MM.1S (cell line): Measurements from ENCODE around the gene AKR1B15.
"Not testable (repeated sequence)": the region's sequence is repeated elsewhere in the genome, so short reads cannot be mapped to it uniquely, and the experiment has no call there.

ENCODE experiments used
- DNase-seq: peaks from one replicate; pipeline ENCODE4 v3.0.0-alpha.2; 2015
- H2AFZ ChIP-seq: fragments of 300-600 bp; sonication (generic); 2 replicates; pipeline ENCODE4 v1.6.0; 2016; ENCODE audit warnings: antibody characterized with exemption, low read length
- H3F3A ChIP-seq: fragments of 300-600 bp; sonication (generic); 2 replicates; pipeline ENCODE4 v1.6.1; 2016; ENCODE audit warnings: mild to moderate bottlenecking, antibody characterized with exemption, low read length, moderate library complexity, mixed read lengths; ENCODE audit not compliant: insufficient read depth
- H3K27ac ChIP-seq: fragments of 300-600 bp; sonication (generic); 2 replicates; pipeline ENCODE4 v1.5.1; 2016; ENCODE audit warnings: mild to moderate bottlenecking, low read length
- H3K27me3 ChIP-seq: fragments of 300-600 bp; sonication (generic); replicated peaks from 2 replicates; pipeline ENCODE4 v1.6.0; 2016; ENCODE audit warnings: low read length; ENCODE audit not compliant: insufficient read depth
- H3K36me3 ChIP-seq: fragments of 300-600 bp; sonication (generic); replicated peaks from 2 replicates; pipeline ENCODE4 v1.6.1; 2016; ENCODE audit warnings: mild to moderate bottlenecking, low read length, mixed read lengths; ENCODE audit not compliant: insufficient read depth
- H3K4me1 ChIP-seq: fragments of 300-600 bp; sonication (generic); 2 replicates; pipeline ENCODE4 v1.6.1; 2016; ENCODE audit warnings: low read length, mixed read lengths
- H3K4me2 ChIP-seq: fragments of 300-600 bp; sonication (generic); 2 replicates; pipeline ENCODE4 v1.6.0; 2016; ENCODE audit warnings: low read depth, low read length
- H3K4me3 ChIP-seq: fragments of 300-600 bp; sonication (generic); 2 replicates; pipeline ENCODE4 v1.5.1; 2016; ENCODE audit warnings: low read length, mixed read lengths
- H3K79me2 ChIP-seq: fragments of 300-600 bp; sonication (generic); 2 replicates; pipeline ENCODE4 v1.6.1; 2016; ENCODE audit warnings: mixed run types, low read length, mixed read lengths
- H3K9ac ChIP-seq: fragments of 300-600 bp; sonication (generic); 2 replicates; pipeline ENCODE4 v1.6.1; 2016; ENCODE audit warnings: low read length, mixed read lengths
- H3K9me2 ChIP-seq: fragments of 300-600 bp; sonication (generic); replicated peaks from 2 replicates; pipeline ENCODE4 v1.6.1; 2016; ENCODE audit warnings: mild to moderate bottlenecking, low read length, mixed read lengths; ENCODE audit not compliant: insufficient read depth
- H3K9me3 ChIP-seq: fragments of 300-600 bp; sonication (generic); replicated peaks from 2 replicates; pipeline ENCODE4 v1.6.1; 2016; ENCODE audit warnings: mild to moderate bottlenecking, low read length, mixed read lengths; ENCODE audit not compliant: insufficient read depth
- H4K20me1 ChIP-seq: fragments of 300-600 bp; sonication (generic); 2 replicates; pipeline ENCODE4 v1.6.1; 2016; ENCODE audit warnings: mild to moderate bottlenecking, low read length, moderate library complexity, mixed read lengths; ENCODE audit not compliant: insufficient read depth
- CTCF ChIP-seq: fragments of 300-600 bp; sonication (generic); IDR thresholded peaks from 2 replicates; pipeline ENCODE4 v1.5.1; 2016; ENCODE audit warnings: antibody characterized with exemption, low read length, mixed read lengths
- EZH2 ChIP-seq: fragments of 300-600 bp; sonication (generic); optimal IDR thresholded peaks from 2 replicates; pipeline ENCODE3; 2017; ENCODE audit warnings: low read depth, mild to moderate bottlenecking, antibody characterized with exemption, low read length, mixed read lengths
- EZH2phosphoT487 ChIP-seq: fragments of 300-600 bp; sonication (generic); IDR thresholded peaks from 2 replicates; pipeline ENCODE4 v1.6.1; 2018; ENCODE audit warnings: antibody characterized with exemption, low read length

Gene AKR1B15

GRCh38 chr7:134534633-134535032, 14.3 kb upstream of the AKR1B15 start:
- Histone ChIP-seq H3K27me3 (no peaks in the 10 kb centered on the region), H3K79me2 (no peaks in the 10 kb centered on the region), H3K9me3 (no peaks in the 10 kb centered on the region), H3K9me2 (no peaks in the 10 kb centered on the region), H3K9ac (no peak overlapping the region), H3K4me3 (no peak overlapping the region), H3F3A (no peaks in the 10 kb centered on the region), H4K20me1 (no peaks in the 10 kb centered on the region), H3K36me3 (no peaks in the 10 kb centered on the region), H3K4me2 (no peak overlapping the region), H2AFZ (no peak overlapping the region), H3K4me1 (no peaks in the 10 kb centered on the region), H3K27ac (no peak overlapping the region)
- TF ChIP-seq EZH2phosphoT487 (no peak), CTCF (no peak), EZH2 (no peak)
- no peak for DNase-seq

- Histone ChIP-seq H3K36me3 (no peaks in the 10 kb centered on the region), H4K20me1 (no peaks in the 10 kb centered on the region), H3K4me2 (no peak overlapping the region), H3K79me2 (no peaks in the 10 kb centered on the region), H3K4me3 (no peak overlapping the region), H3K4me1 (no peaks in the 10 kb centered on the region), H2AFZ (no peak overlapping the region), H3K27ac (no peak overlapping the region), H3K9ac (no peak overlapping the region), H3F3A (no peaks in the 10 kb centered on the region), H3K27me3 (no peaks in the 10 kb centered on the region), H3K9me3 (no peaks in the 10 kb centered on the region), H3K9me2 (no peaks in the 10 kb centered on the region)
- TF ChIP-seq EZH2phosphoT487 (no peak), EZH2 (no peak), CTCF (no peak)
- no peak for DNase-seq
Measured at GRCh38 chr7:134535272-134535918, 13.5 kb upstream of the AKR1B15 start.

- Histone ChIP-seq H3K79me2 (no peaks in the 10 kb centered on the region), H3K4me3 (no peak overlapping the region), H3K27ac (no peak overlapping the region), H2AFZ (no peak overlapping the region), H3K9ac (no peak overlapping the region), H3K36me3 (no peaks in the 10 kb centered on the region), H3K4me1 (no peaks in the 10 kb centered on the region), H3K9me3 (no peaks in the 10 kb centered on the region), H3K9me2 (no peaks in the 10 kb centered on the region), H3K4me2 (no peak overlapping the region), H3F3A (no peaks in the 10 kb centered on the region), H3K27me3 (no peaks in the 10 kb centered on the region), H4K20me1 (no peaks in the 10 kb centered on the region)
- TF ChIP-seq CTCF = no peak
- TF ChIP-seq EZH2phosphoT487 = no peak
- no peak for TF ChIP-seq EZH2
- DNase-seq = no peak
Measured at GRCh38 chr7:134535919-134536299, 13.0 kb upstream of the AKR1B15 start.

GRCh38 chr7:134536558-134536957, 12.4 kb upstream of the AKR1B15 start:
- not testable (repeated sequence) for H3K27ac ChIP-seq, H3K9me2 ChIP-seq, H4K20me1 ChIP-seq, H3K9ac ChIP-seq, H3K4me1 ChIP-seq, H3K79me2 ChIP-seq, H3K4me3 ChIP-seq, H3K9me3 ChIP-seq, H2AFZ ChIP-seq, H3F3A ChIP-seq, H3K27me3 ChIP-seq, H3K4me2 ChIP-seq, H3K36me3 ChIP-seq, DNase-seq

- not testable (repeated sequence) for H3K4me1 ChIP-seq, DNase-seq, H3K9me3 ChIP-seq, H3K36me3 ChIP-seq, H3F3A ChIP-seq, H4K20me1 ChIP-seq, H3K4me3 ChIP-seq, H3K9ac ChIP-seq, H2AFZ ChIP-seq, H3K9me2 ChIP-seq, H3K4me2 ChIP-seq, H3K27me3 ChIP-seq, H3K79me2 ChIP-seq, H3K27ac ChIP-seq
Measured at GRCh38 chr7:134537273-134537781, 11.6 kb upstream of the AKR1B15 start.
